ENCODE measurements around the gene CDK11A. TPM values are rescaled to one million over a fixed set of nuclear protein-coding genes. Genes with fewer than 3 reads are reported as not detected.
"Not testable (repeated sequence)": the region's sequence is repeated elsewhere in the genome, so short reads cannot be mapped to it uniquely, and the experiment has no call there.

The CDK11A gene
- total and polyA plus RNA-seq, 5 experiments from 2014 or later: 14.2 to 173 (median 28.6) TPM

- H3K36me3 Mint-ChIP-seq, ATAC-seq, H3K4me1 Mint-ChIP-seq, DNase-seq, H3K4me3 Mint-ChIP-seq, H3K27me3 Mint-ChIP-seq, H3K27ac Mint-ChIP-seq, H3K9me3 Mint-ChIP-seq: not testable (repeated sequence)
- POLR2A ChIA-PET: interaction anchor here (0.6 kb wide), 1 partner anchor 23 kb away, joined by 4 read pairs; no protein-coding TSS in a partner anchor
These were observed 21.7 kb downstream of the CDK11A start for GRCh38 chr1:1702506-1702905.

- H3K36me3 Mint-ChIP-seq, DNase-seq, H3K9me3 Mint-ChIP-seq, H3K4me1 Mint-ChIP-seq, POLR2A ChIA-PET, H3K4me3 Mint-ChIP-seq, H3K27ac Mint-ChIP-seq, H3K27me3 Mint-ChIP-seq, ATAC-seq: not testable (repeated sequence)
These were observed 23.6 kb downstream of the CDK11A start for GRCh38 chr1:1700557-1700956.

- POLR2A ChIA-PET, H3K36me3 Mint-ChIP-seq, H3K27ac Mint-ChIP-seq, H3K27me3 Mint-ChIP-seq, H3K4me3 Mint-ChIP-seq, H3K4me1 Mint-ChIP-seq, DNase-seq, H3K9me3 Mint-ChIP-seq: not testable (repeated sequence)
- peak; percentile 64 to 74 for ATAC-seq
These were observed 24.1 kb downstream of the CDK11A start for GRCh38 chr1:1700067-1700466.

GRCh38 chr1:1699061-1699460 lies 25.1 kb downstream of the CDK11A start:
- H3K9me3 Mint-ChIP-seq, H3K36me3 Mint-ChIP-seq, H3K4me1 Mint-ChIP-seq, H3K27me3 Mint-ChIP-seq, DNase-seq, ATAC-seq, POLR2A ChIA-PET, H3K27ac Mint-ChIP-seq: not testable (repeated sequence)
- peak overlapping the region in 1 of 10 donors; percentile 38 for H3K4me3 Mint-ChIP-seq

GRCh38 chr1:1697358-1698183 lies 26.6 kb downstream of the CDK11A start:
- H3K4me1 Mint-ChIP-seq, POLR2A ChIA-PET, H3K36me3 Mint-ChIP-seq, ATAC-seq, DNase-seq, H3K4me3 Mint-ChIP-seq, H3K27me3 Mint-ChIP-seq, H3K9me3 Mint-ChIP-seq, H3K27ac Mint-ChIP-seq: not testable (repeated sequence)

GRCh38 chr1:1696431-1697357 lies 27.5 kb downstream of the CDK11A start:
- Mint-ChIP-seq H3K4me3 (peak overlapping the region in 2 of 10 donors; percentile 3 to 34), H3K27ac (peak overlapping the region in 4 of 10 donors; percentile 41 to 48 (median 47))
- H3K36me3 Mint-ChIP-seq, POLR2A ChIA-PET, H3K4me1 Mint-ChIP-seq, DNase-seq, H3K27me3 Mint-ChIP-seq, H3K9me3 Mint-ChIP-seq, ATAC-seq: not testable (repeated sequence)

- H3K4me3 Mint-ChIP-seq: peak within 1 kb of the TSS; percentile 65 to 88 (median 72)
- H3K27me3 Mint-ChIP-seq, H3K9me3 Mint-ChIP-seq: not testable (repeated sequence)
- H3K36me3 Mint-ChIP-seq: peaks cover 0 to 12% (median 0%) of the 10 kb centered on the region in 3 donors
- POLR2A ChIA-PET: interaction anchor here (0.6 to 0.7 kb wide), 3 partner anchors 86 to 243 kb away, joined by 3 to 5 read pairs (median 4); no protein-coding TSS in a partner anchor
- DNase-seq (peak; percentile 73 to 97 (median 94)), ATAC-seq (peak; percentile 74 to 75)
- H3K27ac Mint-ChIP-seq: peak within 1 kb of the TSS in 9 of 10 donors; percentile 48 to 96 (median 91)
- peaks cover 4 to 19% (median 12%) of the 10 kb centered on the region in 4 donors for H3K4me1 Mint-ChIP-seq
These were observed 31.2 kb downstream of the CDK11A start, which contains the start of gene SLC35E2B for GRCh38 chr1:1692714-1693647. Gene SLC35E2B (minus strand): TSS chr1:1692795. CDS start chr1:1676699, 16,096 bp downstream.

- H3K36me3 Mint-ChIP-seq: peaks cover 0 to 14% (median 0%) of the 10 kb centered on the region in 3 donors
- H3K27me3 Mint-ChIP-seq, H3K9me3 Mint-ChIP-seq: not testable (repeated sequence)
- POLR2A ChIA-PET: interaction anchor here (0.6 to 0.7 kb wide), 2 partner anchors 87 to 205 kb away, joined by 3 to 4 read pairs; no protein-coding TSS in a partner anchor
- ATAC-seq: peak in 1 of 2 donors; percentile 75
- H3K27ac Mint-ChIP-seq: peak overlapping the region in 7 of 10 donors; percentile 37 to 91 (median 83)
- DNase-seq: peak in 6 of 10 donors; percentile 36 to 89 (median 78)
- peaks cover 7 to 25% (median 17%) of the 10 kb centered on the region in 4 donors for H3K4me1 Mint-ChIP-seq
- H3K4me3 Mint-ChIP-seq: peak overlapping the region in 9 of 10 donors; percentile 29 to 88 (median 69)
These were observed 31.8 kb downstream of the CDK11A start for GRCh38 chr1:1692324-1692713.

GRCh38 chr1:1691443-1691842 lies 32.7 kb downstream of the CDK11A start:
- not testable (repeated sequence) for H3K9me3 Mint-ChIP-seq

GRCh38 chr1:1689526-1689925 lies 34.6 kb downstream of the CDK11A start:
- H3K36me3 Mint-ChIP-seq: peaks cover 0 to 21% (median 0%) of the 10 kb centered on the region in 3 donors
- POLR2A ChIA-PET, H3K9me3 Mint-ChIP-seq, H3K27me3 Mint-ChIP-seq, ATAC-seq, DNase-seq: not testable (repeated sequence)
- peak overlapping the region in 4 of 10 donors; percentile 26 to 48 (median 32) for H3K4me3 Mint-ChIP-seq
- H3K27ac Mint-ChIP-seq: peak overlapping the region in 4 of 10 donors; percentile 25 to 82 (median 61)
- H3K4me1 Mint-ChIP-seq: peaks cover 4 to 42% (median 22%) of the 10 kb centered on the region in 4 donors

More at GRCh38 chr1:1691443-1691842, 32.7 kb downstream of the CDK11A start:
- POLR2A ChIA-PET, H3K27me3 Mint-ChIP-seq, H3K4me3 Mint-ChIP-seq, H3K27ac Mint-ChIP-seq, DNase-seq, ATAC-seq: not testable (repeated sequence)
- Mint-ChIP-seq H3K36me3 (peaks cover 0 to 14% (median 0%) of the 10 kb centered on the region in 3 donors), H3K4me1 (peaks cover 4 to 32% (median 16%) of the 10 kb centered on the region in 4 donors)

- POLR2A ChIA-PET: interaction anchor here (0.6 kb wide), 1 partner anchor 218 kb away, joined by 3 read pairs; no protein-coding TSS in a partner anchor
These were observed 36.3 kb downstream of the CDK11A start for GRCh38 chr1:1687846-1688245.

More at GRCh38 chr1:1687846-1688245, 36.3 kb downstream of the CDK11A start:
- Mint-ChIP-seq H3K4me1 (peaks cover 8 to 58% (median 34%) of the 10 kb centered on the region in 4 donors), H3K27me3 (no peaks in the 10 kb centered on the region), H3K36me3 (peaks cover 0 to 34% (median 0%) of the 10 kb centered on the region in 3 donors), H3K27ac (peak overlapping the region in 6 of 10 donors; percentile 16 to 88 (median 72)), H3K9me3 (no peaks in the 10 kb centered on the region), H3K4me3 (peak overlapping the region in 5 of 10 donors; percentile 12 to 60 (median 33))
- ATAC-seq (no peak), DNase-seq (no peak)
